Kidney (tissue), 14 donors: ENCODE results near the gene CDH13. TPM values are rescaled to one million over a fixed set of nuclear protein-coding genes. Genes with fewer than 3 reads are reported as not detected.

Experiments used
- DNase-seq, 5 donors: peaks; one replicate each; pipeline ENCODE4 v3.0.0-alpha.2; 2013 to 2020
- FAIRE-seq: peaks from 2 replicates; lab custom pipeline; 2012; peaks lifted over from hg19 to GRCh38; lab: Jason Lieb, UNC
- H3K27ac ChIP-seq, 2 donors: one replicate each; pipeline ENCODE4 v1.7.0; 2013; ENCODE audit warnings: low read depth in 2 of 2, low read length in 2 of 2, inconsistent platforms in 1 of 2
- H3K27me3 ChIP-seq: one replicate; pipeline ENCODE4 v1.7.1; 2013; ENCODE audit warnings: low read length, inconsistent platforms; ENCODE audit not compliant: control insufficient read depth, insufficient read depth
- H3K36me3 ChIP-seq, 3 donors: one replicate each; pipeline versions ENCODE4 v1.7.0 to v1.7.1; 2013; ENCODE audit warnings: low read length in 3 of 3, control low read depth in 1 of 3, inconsistent platforms in 1 of 3; ENCODE audit not compliant: insufficient read depth in 3 of 3, control insufficient read depth in 2 of 3
- H3K4me1 ChIP-seq, 3 donors: one replicate each; pipeline versions ENCODE4 v1.7.0 to v1.7.1; 2013; ENCODE audit warnings: low read length in 3 of 3, inconsistent platforms in 1 of 3, low read depth in 1 of 3; ENCODE audit not compliant: control insufficient read depth in 2 of 3, insufficient read depth in 2 of 3
- H3K4me3 ChIP-seq, 3 donors: one replicate each; pipeline versions ENCODE4 v1.7.0 to v1.8.1; 2013; ENCODE audit warnings: low read length in 3 of 3, control low read depth in 1 of 3, inconsistent platforms in 1 of 3
- H3K9ac ChIP-seq, 3 donors: one replicate each; pipeline versions ENCODE4 v1.7.0 to v1.7.1; 2013; ENCODE audit warnings: low read length in 3 of 3, control low read depth in 1 of 3, inconsistent platforms in 1 of 3
- H3K9me3 ChIP-seq, 3 donors: one replicate each; pipeline versions ENCODE4 v1.7.0 to v1.7.1; 2013; ENCODE audit warnings: low read length in 3 of 3, control low read depth in 1 of 3, inconsistent platforms in 1 of 3; ENCODE audit not compliant: control insufficient read depth in 2 of 3, insufficient read depth in 1 of 3
- intact Hi-C: fragments of 100-400 bp; cut with DNase I; formaldehyde crosslinking; loops from one replicate; pipeline ENCODE4 v1.11.1; 2022
- polyA plus RNA-seq: library from polyadenylated mRNA; stranded (reverse); fragments of 350-450 nt; fragmentation: Illumina TruSeq; extraction: RNeasy Lipid Tissue Mini Kit (QIAGEN cat#74804); gene quantifications from one replicate; pipeline ENCODE4 v1.2.3, GENCODE V29; 2014; ENCODE audit warnings: low read depth, low replicate concordance; ENCODE audit not compliant: insufficient read depth
- total RNA-seq: library from RNA; stranded (reverse); fragmentation: NEBNext Ultra II Directional; extraction: Animal tissue kit (Norgen Biotek cat#: 25700); gene quantifications from one replicate; pipeline ENCODE4 v1.2.1, GENCODE V29; 2021
- TF ChIP-seq, protein P1 (sequence below): IDR thresholded peaks from 3 replicates; pipeline ENCODE4 v1.5.1; 2012; ENCODE audit warnings: mild to moderate bottlenecking, moderate library complexity, borderline replicate concordance; ENCODE audit not compliant: insufficient read depth; ENCODE audit errors: extremely low read depth
- donor health status: control.
- donor health status: control.
- donor health status: control.
- donor health status: control.
- donor health status: control.
- donor health status: DM: yes; HTN: yes; CAD: no.
- donor health status: Normal renal cell carcinoma (clear cell type).

The CDH13 gene
- total and polyA plus RNA-seq, 2 donors from 2014 or later: 4.8 to 13.8 TPM

DNA sequence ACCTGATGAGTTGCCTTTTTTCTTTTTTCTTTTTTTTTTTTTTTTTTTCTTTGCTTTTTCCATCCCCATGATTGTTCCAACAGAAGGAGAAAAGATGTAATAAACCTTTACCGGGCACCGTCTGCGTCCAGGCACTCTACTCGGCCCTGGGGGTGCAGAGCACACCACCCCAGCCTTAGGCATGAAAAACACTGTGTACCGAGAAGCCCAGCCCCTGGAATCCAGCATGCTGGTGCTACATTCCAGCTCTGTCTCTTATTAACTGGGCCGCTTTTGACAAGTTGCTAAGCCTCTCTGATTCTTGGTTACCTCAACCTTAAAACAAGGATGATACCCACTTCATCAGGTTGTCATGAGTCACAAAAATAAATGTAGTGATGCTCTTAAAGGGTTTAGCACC is 1117.0 kb downstream of the CDH13 start:
- no peak overlapping the region for H3K27ac ChIP-seq
- intact Hi-C loops: no loop called here
- no peaks in the 10 kb centered on the region for H3K27me3 ChIP-seq
- no peaks in the 10 kb centered on the region for H3K36me3 ChIP-seq
- H3K4me1 ChIP-seq: no peaks in the 10 kb centered on the region
- DNase-seq (no peak), FAIRE-seq (no peak)
- peaks cover 0 to 3% (median 0%) of the 10 kb centered on the region in 3 donors for H3K9me3 ChIP-seq
- no peak overlapping the region for H3K9ac ChIP-seq
- TF ChIP-seq, protein P1, sequence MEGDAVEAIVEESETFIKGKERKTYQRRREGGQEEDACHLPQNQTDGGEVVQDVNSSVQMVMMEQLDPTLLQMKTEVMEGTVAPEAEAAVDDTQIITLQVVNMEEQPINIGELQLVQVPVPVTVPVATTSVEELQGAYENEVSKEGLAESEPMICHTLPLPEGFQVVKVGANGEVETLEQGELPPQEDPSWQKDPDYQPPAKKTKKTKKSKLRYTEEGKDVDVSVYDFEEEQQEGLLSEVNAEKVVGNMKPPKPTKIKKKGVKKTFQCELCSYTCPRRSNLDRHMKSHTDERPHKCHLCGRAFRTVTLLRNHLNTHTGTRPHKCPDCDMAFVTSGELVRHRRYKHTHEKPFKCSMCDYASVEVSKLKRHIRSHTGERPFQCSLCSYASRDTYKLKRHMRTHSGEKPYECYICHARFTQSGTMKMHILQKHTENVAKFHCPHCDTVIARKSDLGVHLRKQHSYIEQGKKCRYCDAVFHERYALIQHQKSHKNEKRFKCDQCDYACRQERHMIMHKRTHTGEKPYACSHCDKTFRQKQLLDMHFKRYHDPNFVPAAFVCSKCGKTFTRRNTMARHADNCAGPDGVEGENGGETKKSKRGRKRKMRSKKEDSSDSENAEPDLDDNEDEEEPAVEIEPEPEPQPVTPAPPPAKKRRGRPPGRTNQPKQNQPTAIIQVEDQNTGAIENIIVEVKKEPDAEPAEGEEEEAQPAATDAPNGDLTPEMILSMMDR: no peak
- H3K4me3 ChIP-seq: no peak overlapping the region

- Histone ChIP-seq H3K4me3 (no peak overlapping the region), H3K9ac (no peak overlapping the region), H3K4me1 (no peaks in the 10 kb centered on the region), H3K27ac (no peak overlapping the region), H3K27me3 (no peaks in the 10 kb centered on the region), H3K36me3 (no peaks in the 10 kb centered on the region), H3K9me3 (peaks cover 0 to 3% (median 0%) of the 10 kb centered on the region in 3 donors)
- FAIRE-seq (no peak), DNase-seq (peak; percentile 12 to 86 (median 29))
- TF ChIP-seq, protein P1: no peak
- intact Hi-C loops: no loop called here
Observed at GRCh38 chr16:83744441-83744981, 1117.7 kb downstream of the CDH13 start.

GRCh38 chr16:83746611-83747010 is 1119.8 kb downstream of the CDH13 start:
- Histone ChIP-seq H3K4me3 (no peak overlapping the region), H3K9ac (no peak overlapping the region), H3K9me3 (peaks cover 0 to 3% (median 0%) of the 10 kb centered on the region in 3 donors), H3K27me3 (no peaks in the 10 kb centered on the region), H3K4me1 (no peaks in the 10 kb centered on the region), H3K27ac (no peak overlapping the region), H3K36me3 (no peaks in the 10 kb centered on the region)
- intact Hi-C loops: no loop called here
- FAIRE-seq (no peak), DNase-seq (no peak)
- TF ChIP-seq, protein P1: no peak

DNA sequence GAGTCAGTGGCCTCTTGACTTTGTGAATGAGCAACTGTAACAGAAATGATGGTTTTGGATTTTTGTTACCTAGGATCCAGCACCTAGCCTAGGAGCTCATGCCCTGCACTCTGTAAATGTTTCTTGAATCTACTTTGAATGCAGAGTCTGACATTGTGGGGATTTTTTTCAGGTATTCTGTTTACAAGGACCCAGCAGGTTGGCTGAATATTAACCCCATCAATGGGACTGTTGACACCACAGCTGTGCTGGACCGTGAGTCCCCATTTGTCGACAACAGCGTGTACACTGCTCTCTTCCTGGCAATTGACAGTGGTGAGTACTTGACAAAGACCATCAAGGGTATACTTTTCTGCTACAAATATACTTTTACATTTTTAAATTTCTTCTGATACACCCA is 1121.2 kb downstream of the CDH13 start:
- no peaks in the 10 kb centered on the region for H3K36me3 ChIP-seq
- H3K27ac ChIP-seq: no peak overlapping the region
- TF ChIP-seq, protein P1: no peak
- H3K4me1 ChIP-seq: no peaks in the 10 kb centered on the region
- H3K4me3 ChIP-seq: no peak overlapping the region
- DNase-seq: peak in 2 of 5 donors; percentile 27 to 52
- no peak overlapping the region for H3K9ac ChIP-seq
- peaks cover 0 to 3% (median 0%) of the 10 kb centered on the region in 3 donors for H3K9me3 ChIP-seq
- FAIRE-seq: no peak
- H3K27me3 ChIP-seq: no peaks in the 10 kb centered on the region
- intact Hi-C loops: no loop called here
